Measurements from ENCODE around the gene STRADA. TPM values are rescaled to one million over a fixed set of nuclear protein-coding genes. Genes with fewer than 3 reads are reported as not detected.

The STRADA gene
- total and polyA plus RNA-seq, 2 of the 8 experiments (the other 6 are each of a cell fraction or from before 2014, with no cell fraction given), result 35.6 to 43.3 TPM

GRCh38 chr17:63772801-63773271, 31.2 kb upstream of the STRADA start (continued):
- TF ChIP-seq CHD7 (IDR thresholded peaks at IDR 0.05; ENCODE audit: insufficient replicate concordance, low read length) (no peak), SP4 (IDR thresholded peaks at IDR 0.05; ENCODE audit: low read length) (no peak), CBX8 (IDR thresholded peaks at IDR 0.05; ENCODE audit: borderline replicate concordance, low read depth, low read length) (no peak), USF2 (IDR thresholded peaks at IDR 0.05; ENCODE audit: low read length) (no peak), HDAC6 (IDR thresholded peaks at IDR 0.05; ENCODE audit: low read depth, low read length) (no peak), POLR2AphosphoS5 (IDR thresholded peaks at IDR 0.05; ENCODE audit: low read depth, low read length) (no peak), ATF3 (IDR thresholded peaks at IDR 0.05; ENCODE audit: insufficient read depth, low read depth, low read length) (no peak), RXRA (IDR thresholded peaks at IDR 0.05; ENCODE audit: insufficient read depth, low read depth, low read length) (no peak), CHD2 (IDR thresholded peaks at IDR 0.05; ENCODE audit: low read length) (no peak), KDM1A (IDR thresholded peaks at IDR 0.05; ENCODE audit: borderline replicate concordance, low read length) (no peak), SIRT6 (IDR thresholded peaks at IDR 0.05; ENCODE audit: low read length) (no peak)

Measured in H1 (cell line).